ENCODE results near the gene RPP25.

RPP25 gene

DNA sequence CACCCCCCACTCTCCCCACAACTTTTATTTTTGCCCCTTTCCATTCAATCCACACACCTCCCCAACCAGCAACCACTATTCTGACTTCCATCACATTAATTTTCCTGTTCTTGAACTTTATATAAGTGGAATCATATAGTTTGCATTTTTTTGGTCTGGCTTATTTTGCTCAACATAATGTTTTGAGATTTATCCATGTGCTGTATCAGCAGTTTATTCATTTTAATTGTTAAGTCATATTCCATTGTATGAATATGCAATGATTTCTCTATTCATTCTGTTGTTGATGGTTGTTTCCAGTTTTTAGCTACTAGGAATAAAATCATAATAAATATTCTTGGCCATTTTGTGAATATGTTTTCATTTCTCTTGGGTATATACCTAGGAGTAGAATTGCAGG, 33.0 kb upstream of the RPP25 start:
- Histone ChIP-seq H3K4me3 (ENCODE audit: low read length) (no peak overlapping the region), H3K27me3 (ENCODE audit: insufficient read depth, low read length) (0 out of 2 replicates have a peak, but pooled peaks cover 4% of the 10 kb centered on the region), H3K9ac (ENCODE audit: low read depth, low read length) (no peak overlapping the region), H3K9me3 (ENCODE audit: insufficient read depth, low read depth, low read length) (no peaks in the 10 kb centered on the region), H3K27ac (ENCODE audit: low read depth, low read length) (no peak overlapping the region), H3K36me3 (ENCODE audit: insufficient read depth, low read length) (no peaks in the 10 kb centered on the region), H3K4me1 (ENCODE audit: insufficient read depth, low read length) (no peaks in the 10 kb centered on the region)

DNA sequence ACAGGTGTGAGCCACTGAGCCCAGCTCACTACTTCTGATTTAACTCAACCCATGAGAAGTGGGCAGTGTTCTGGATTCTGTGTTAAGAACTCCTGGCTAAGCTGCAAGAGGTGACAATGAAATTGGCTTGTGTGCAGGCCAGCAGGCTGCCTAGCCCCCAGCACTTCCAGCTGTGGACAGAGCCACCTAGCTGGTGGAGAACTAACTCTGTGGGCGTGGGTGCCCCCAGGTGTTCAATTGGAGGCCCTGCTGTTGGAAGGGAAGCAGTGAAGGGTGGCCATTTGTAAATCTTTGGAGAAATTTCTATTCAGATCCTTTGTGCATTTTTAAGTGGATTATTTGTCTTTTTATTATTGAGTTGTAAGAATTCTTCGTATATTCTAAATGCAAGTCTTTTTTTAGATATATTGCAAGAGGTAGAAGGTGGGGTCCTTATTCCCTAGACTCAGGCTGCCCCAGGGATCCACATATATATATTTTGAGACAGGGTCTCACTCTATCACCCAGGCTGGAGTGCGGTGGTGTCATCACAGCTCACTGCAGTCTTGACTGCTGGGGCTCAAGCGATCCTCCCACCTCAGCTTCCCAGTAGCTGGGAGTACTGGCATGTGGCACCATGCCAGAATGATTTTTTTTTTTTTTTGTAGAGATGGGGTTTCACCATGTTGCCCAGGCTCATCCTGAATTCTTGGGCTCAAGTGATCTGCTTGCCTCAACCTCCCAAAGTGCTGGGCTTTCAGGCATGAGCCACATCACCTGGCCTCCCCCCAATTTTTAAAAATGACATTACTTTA, 31.6 kb upstream of the RPP25 start:
- 57% methylated on average over 4 of the region's 4 CpGs for WGBS

GRCh38 chr15:74983725-74984231, 27.2 kb upstream of the RPP25 start:
- no peaks in the 10 kb centered on the region for H3K27me3 ChIP-seq (ENCODE audit: insufficient read depth, low read length)
- H3K27ac ChIP-seq (ENCODE audit: low read depth, low read length) = no peak overlapping the region
- H3K9ac ChIP-seq (ENCODE audit: low read depth, low read length) = no peak overlapping the region
- 63% methylated on average over 4 of the region's 4 CpGs for WGBS
- peaks cover under 1% of the 10 kb centered on the region; the same call in 1 of the 2 replicates for H3K4me1 ChIP-seq (ENCODE audit: insufficient read depth, low read length)
- no peak overlapping the region for H3K4me3 ChIP-seq (ENCODE audit: low read length)
- H3K36me3 ChIP-seq (ENCODE audit: insufficient read depth, low read length) = no peaks in the 10 kb centered on the region
- no peaks in the 10 kb centered on the region for H3K9me3 ChIP-seq (ENCODE audit: insufficient read depth, low read depth, low read length)

More for the DNA sequence above, 31.6 kb upstream of the RPP25 start:
- Histone ChIP-seq H3K4me3 (ENCODE audit: low read length) (no peak overlapping the region), H3K4me1 (ENCODE audit: insufficient read depth, low read length) (no peaks in the 10 kb centered on the region), H3K9ac (ENCODE audit: low read depth, low read length) (no peak overlapping the region), H3K9me3 (ENCODE audit: insufficient read depth, low read depth, low read length) (no peaks in the 10 kb centered on the region), H3K36me3 (ENCODE audit: insufficient read depth, low read length) (no peaks in the 10 kb centered on the region), H3K27ac (ENCODE audit: low read depth, low read length) (no peak overlapping the region), H3K27me3 (ENCODE audit: insufficient read depth, low read length) (0 out of 2 replicates have a peak, but pooled peaks cover 4% of the 10 kb centered on the region)

GRCh38 chr15:74982183-74982582, 25.6 kb upstream of the RPP25 start:
- 90% methylated on average over 5 of the region's 5 CpGs for WGBS
- no peak overlapping the region for H3K4me3 ChIP-seq (ENCODE audit: low read length)
- peaks cover 5% of the 10 kb centered on the region; the same call in 1 of the 2 replicates for H3K4me1 ChIP-seq (ENCODE audit: insufficient read depth, low read length)
- no peaks in the 10 kb centered on the region for H3K36me3 ChIP-seq (ENCODE audit: insufficient read depth, low read length)
- H3K27ac ChIP-seq (ENCODE audit: low read depth, low read length) = no peak overlapping the region
- H3K9ac ChIP-seq (ENCODE audit: low read depth, low read length) = no peak overlapping the region
- no peaks in the 10 kb centered on the region for H3K9me3 ChIP-seq (ENCODE audit: insufficient read depth, low read depth, low read length)
- no peaks in the 10 kb centered on the region for H3K27me3 ChIP-seq (ENCODE audit: insufficient read depth, low read length)

GRCh38 chr15:74978503-74978902, 21.9 kb upstream of the RPP25 start:
- Histone ChIP-seq H3K27me3 (ENCODE audit: insufficient read depth, low read length) (no peaks in the 10 kb centered on the region), H3K4me1 (ENCODE audit: insufficient read depth, low read length) (peaks cover 5% of the 10 kb centered on the region; the same call in 1 of the 2 replicates), H3K36me3 (ENCODE audit: insufficient read depth, low read length) (no peaks in the 10 kb centered on the region), H3K9ac (ENCODE audit: low read depth, low read length) (no peak overlapping the region), H3K27ac (ENCODE audit: low read depth, low read length) (no peak overlapping the region), H3K9me3 (ENCODE audit: insufficient read depth, low read depth, low read length) (no peaks in the 10 kb centered on the region), H3K4me3 (ENCODE audit: low read length) (no peak overlapping the region)
- 39% methylated on average over 3 of the region's 3 CpGs for WGBS

GRCh38 chr15:74978077-74978476, 21.5 kb upstream of the RPP25 start:
- Histone ChIP-seq H3K27me3 (ENCODE audit: insufficient read depth, low read length) (no peaks in the 10 kb centered on the region), H3K36me3 (ENCODE audit: insufficient read depth, low read length) (no peaks in the 10 kb centered on the region), H3K4me1 (ENCODE audit: insufficient read depth, low read length) (peaks cover 5% of the 10 kb centered on the region; the same call in 1 of the 2 replicates), H3K27ac (ENCODE audit: low read depth, low read length) (no peak overlapping the region), H3K9me3 (ENCODE audit: insufficient read depth, low read depth, low read length) (no peaks in the 10 kb centered on the region), H3K9ac (ENCODE audit: low read depth, low read length) (no peak overlapping the region), H3K4me3 (ENCODE audit: low read length) (no peak overlapping the region)
- WGBS = 100% methylated on average over 1 of the region's 1 CpG

- peaks cover 5% of the 10 kb centered on the region; the same call in 1 of the 2 replicates for H3K4me1 ChIP-seq (ENCODE audit: insufficient read depth, low read length)
- H3K27me3 ChIP-seq (ENCODE audit: insufficient read depth, low read length) = no peaks in the 10 kb centered on the region
- H3K9me3 ChIP-seq (ENCODE audit: insufficient read depth, low read depth, low read length) = no peaks in the 10 kb centered on the region
- 96% methylated on average over 4 of the region's 4 CpGs for WGBS
- H3K27ac ChIP-seq (ENCODE audit: low read depth, low read length) = no peak overlapping the region
- no peak overlapping the region for H3K4me3 ChIP-seq (ENCODE audit: low read length)
- no peak overlapping the region for H3K9ac ChIP-seq (ENCODE audit: low read depth, low read length)
- no peaks in the 10 kb centered on the region for H3K36me3 ChIP-seq (ENCODE audit: insufficient read depth, low read length)
These were observed 21.0 kb upstream of the RPP25 start for GRCh38 chr15:74977599-74977998.

GRCh38 chr15:74976159-74976558, 19.6 kb upstream of the RPP25 start:
- Histone ChIP-seq H3K27ac (ENCODE audit: low read depth, low read length) (no peak overlapping the region), H3K4me3 (ENCODE audit: low read length) (no peak overlapping the region), H3K9ac (ENCODE audit: low read depth, low read length) (no peak overlapping the region), H3K27me3 (ENCODE audit: insufficient read depth, low read length) (no peaks in the 10 kb centered on the region), H3K9me3 (ENCODE audit: insufficient read depth, low read depth, low read length) (no peaks in the 10 kb centered on the region), H3K4me1 (ENCODE audit: insufficient read depth, low read length) (peaks cover 5% of the 10 kb centered on the region; the same call in 1 of the 2 replicates), H3K36me3 (ENCODE audit: insufficient read depth, low read length) (no peaks in the 10 kb centered on the region)
- 88% methylated on average over 1 of the region's 1 CpG for WGBS

GRCh38 chr15:74967670-74968069, 11.1 kb upstream of the RPP25 start:
- Histone ChIP-seq H3K4me3 (ENCODE audit: low read length) (no peak overlapping the region), H3K9me3 (ENCODE audit: insufficient read depth, low read depth, low read length) (no peaks in the 10 kb centered on the region), H3K27me3 (ENCODE audit: insufficient read depth, low read length) (no peaks in the 10 kb centered on the region), H3K9ac (ENCODE audit: low read depth, low read length) (no peak overlapping the region), H3K4me1 (ENCODE audit: insufficient read depth, low read length) (no peaks in the 10 kb centered on the region), H3K27ac (ENCODE audit: low read depth, low read length) (no peak overlapping the region), H3K36me3 (ENCODE audit: insufficient read depth, low read length) (no peaks in the 10 kb centered on the region)
- 98% methylated on average over 5 of the region's 5 CpGs for WGBS

DNA sequence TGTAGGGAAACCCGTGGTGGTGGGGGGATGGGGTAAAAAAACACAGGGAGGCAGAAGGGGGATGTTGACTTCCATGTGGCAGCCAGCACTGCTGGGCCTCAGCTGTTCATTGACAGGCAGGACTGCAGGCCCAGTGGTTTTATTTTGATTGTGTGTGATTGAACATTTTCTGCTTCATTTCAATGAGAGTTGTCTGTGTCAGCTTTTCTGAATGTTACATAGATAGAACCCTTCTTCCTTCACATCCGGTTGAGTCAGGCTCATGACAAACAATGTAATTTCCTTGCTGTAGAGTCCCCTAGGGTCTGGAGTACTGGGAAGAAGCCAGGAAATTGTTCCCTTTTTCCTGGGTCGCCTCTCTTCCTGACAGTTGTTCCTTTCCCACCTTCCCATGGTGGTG, 8.2 kb upstream of the RPP25 start:
- WGBS = 57% methylated on average over 2 of the region's 3 CpGs
- Histone ChIP-seq H3K27me3 (ENCODE audit: insufficient read depth, low read length) (peaks cover 12% of the 10 kb centered on the region), H3K36me3 (ENCODE audit: insufficient read depth, low read length) (no peaks in the 10 kb centered on the region), H3K4me1 (ENCODE audit: insufficient read depth, low read length) (no peaks in the 10 kb centered on the region; the same call in 1 of the 2 replicates), H3K27ac (ENCODE audit: low read depth, low read length) (no peak overlapping the region), H3K9me3 (ENCODE audit: insufficient read depth, low read depth, low read length) (no peaks in the 10 kb centered on the region), H3K4me3 (ENCODE audit: low read length) (no peak overlapping the region), H3K9ac (ENCODE audit: low read depth, low read length) (no peak overlapping the region)

DNA sequence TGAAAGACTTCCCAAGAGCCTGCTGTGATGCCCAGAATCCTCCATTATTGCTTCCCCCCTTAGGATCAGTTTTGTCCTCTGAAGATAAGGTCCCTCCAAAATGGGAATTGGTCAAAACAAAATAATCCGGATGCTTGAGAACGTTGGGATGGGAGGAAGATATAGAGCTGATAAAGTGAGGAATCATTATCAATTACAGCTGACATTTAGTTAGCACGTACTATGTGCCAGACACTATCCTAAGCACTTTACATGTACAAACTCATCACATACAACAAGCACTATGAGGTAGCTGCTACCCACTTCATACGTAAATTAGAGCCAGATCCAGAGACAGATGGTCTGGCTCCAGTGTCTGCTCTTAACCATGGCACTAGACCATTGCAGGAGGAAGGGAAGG, 6.6 kb upstream of the RPP25 start:
- H3K4me1 ChIP-seq (ENCODE audit: insufficient read depth, low read length) = no peaks in the 10 kb centered on the region; the same call in 1 of the 2 replicates
- no peak overlapping the region for H3K27ac ChIP-seq (ENCODE audit: low read depth, low read length)
- H3K9me3 ChIP-seq (ENCODE audit: insufficient read depth, low read depth, low read length) = no peaks in the 10 kb centered on the region
- WGBS = 91% methylated on average over 2 of the region's 4 CpGs
- H3K9ac ChIP-seq (ENCODE audit: low read depth, low read length) = no peak overlapping the region
- H3K4me3 ChIP-seq (ENCODE audit: low read length) = no peak overlapping the region
- H3K36me3 ChIP-seq (ENCODE audit: insufficient read depth, low read length) = no peaks in the 10 kb centered on the region
- peaks cover 28% of the 10 kb centered on the region for H3K27me3 ChIP-seq (ENCODE audit: insufficient read depth, low read length)
